B cell (primary cell): ENCODE measurements around the gene COL28A1. TPM values are rescaled to one million over a fixed set of nuclear protein-coding genes. Genes with fewer than 3 reads are reported as not detected.
"Not testable (repeated sequence)": the region's sequence is repeated elsewhere in the genome, so short reads cannot be mapped to it uniquely, and the experiment has no call there.

Source experiments
- ATAC-seq: fragments of 200-7000 bp; cut with Tn5 transposase; one replicate; pipeline ENCODE4 v1.10.0; 2021; ENCODE audit warnings: low read depth, mild to moderate bottlenecking, moderate number of reproducible peaks, moderate library complexity
- CTCF ChIA-PET: fragments of 350-600 bp; sonication (Branson Sonifier 250); formaldehyde crosslinking; loops from one replicate; lab custom pipeline; 2021; ENCODE audit warnings: antibody characterized with exemption, inconsistent platforms; lab: Charles Lee
- POLR2A ChIA-PET: fragments of 350-600 bp; sonication (Branson Sonifier 250); formaldehyde crosslinking; loops from one replicate; lab custom pipeline; 2021; ENCODE audit warnings: antibody characterized with exemption; lab: Charles Lee
- DNase-seq: peaks from one replicate; pipeline ENCODE4 v3.0.0; 2013
- H2AFZ ChIP-seq: 2 replicates; pipeline ENCODE4 v1.6.1; 2012; ENCODE audit warnings: mild to moderate bottlenecking, low read depth, low read length; ENCODE audit not compliant: insufficient read depth, poor library complexity, severe bottlenecking
- H3K27ac ChIP-seq, 2 donors: 1 replicate in 1 of 2; 2 replicates in 1 of 2; pipeline ENCODE4 v1.5.1; 2012 to 2013; ENCODE audit warnings: low read length in 2 of 2, mild to moderate bottlenecking in 2 of 2, moderate library complexity in 1 of 2
- H3K27me3 ChIP-seq, 4 experiments: fragments of 200-600 bp in 1 of 4; sonication (generic) in 1 of 4; replicated peaks in 1 of 4; 1 replicate in 2 of 4; 2 replicates in 2 of 4; pipeline versions ENCODE4 v1.6.1 to v1.7.0; 2013 to 2016; ENCODE audit warnings: low read length in 3 of 4, mild to moderate bottlenecking in 2 of 4, mixed read lengths in 1 of 4, moderate library complexity in 1 of 4; ENCODE audit not compliant: insufficient read depth in 4 of 4, control insufficient read depth in 3 of 4; ENCODE audit errors: control extremely low read depth in 1 of 4
- H3K36me3 ChIP-seq, 2 experiments: replicated peaks in 1 of 2; 1 replicate in 1 of 2; 2 replicates in 1 of 2; pipeline versions ENCODE4 v1.6.1 to v1.7.1; 2013; ENCODE audit warnings: low read length in 1 of 2; ENCODE audit not compliant: insufficient read depth in 2 of 2, control insufficient read depth in 1 of 2; ENCODE audit errors: control extremely low read depth in 1 of 2, extremely low read depth in 1 of 2
- H3K4me1 ChIP-seq, 2 donors: fragments of 200-600 bp in 1 of 2; sonication (generic) in 1 of 2; 1 replicate in 1 of 2; 2 replicates in 1 of 2; pipeline versions ENCODE4 v1.5.1 to v1.6.1; 2013 to 2017; ENCODE audit warnings: low read length in 2 of 2; ENCODE audit not compliant: control insufficient read depth in 2 of 2, insufficient read depth in 2 of 2
- H3K4me2 ChIP-seq: replicated peaks from 2 replicates; pipeline ENCODE3; 2012; ENCODE audit warnings: mild to moderate bottlenecking, low read depth, low read length; ENCODE audit not compliant: poor library complexity, severe bottlenecking
- H3K4me3 ChIP-seq, 5 experiments: fragments of 200-600 bp in 1 of 5; sonication (generic) in 1 of 5; 1 replicate in 3 of 5; 2 replicates in 2 of 5; pipeline versions ENCODE4 v1.5.1 to v1.7.0; 2011 to 2016; ENCODE audit warnings: low read length in 4 of 5, mild to moderate bottlenecking in 4 of 5, low read depth in 2 of 5, control low read depth in 1 of 5, moderate library complexity in 1 of 5; ENCODE audit not compliant: insufficient read depth in 1 of 5; ENCODE audit errors: control extremely low read depth in 1 of 5, extremely low read depth in 1 of 5
- H3K79me2 ChIP-seq: fragments of 200-600 bp; sonication (generic); one replicate; pipeline ENCODE4 v1.6.0; 2016; ENCODE audit warnings: low read length; ENCODE audit not compliant: control insufficient read depth, insufficient read depth
- H3K9ac ChIP-seq: fragments of 200-600 bp; sonication (generic); 2 replicates; pipeline ENCODE4 v1.6.1; 2017; ENCODE audit warnings: mild to moderate bottlenecking, low read length, moderate library complexity
- H3K9me3 ChIP-seq, 3 donors: one replicate each; pipeline versions ENCODE4 v1.6.1 to v1.7.1; 2013; ENCODE audit warnings: low read length in 2 of 3; ENCODE audit not compliant: control insufficient read depth in 2 of 3, insufficient read depth in 1 of 3; ENCODE audit errors: control extremely low read depth in 1 of 3
- H4K20me1 ChIP-seq: 2 replicates; pipeline ENCODE4 v1.6.0; 2012; ENCODE audit warnings: mild to moderate bottlenecking, low read length; ENCODE audit not compliant: insufficient read depth, control insufficient read depth, poor library complexity, severe bottlenecking
- H3K27ac Mint-ChIP-seq: one replicate; pipeline ENCODE4 v1.8.0; 2021; ENCODE audit warnings: mixed read lengths
- H3K27me3 Mint-ChIP-seq: one replicate; pipeline ENCODE4 v1.8.0; 2021; ENCODE audit warnings: mixed read lengths
- H3K4me1 Mint-ChIP-seq: one replicate; pipeline ENCODE4 v1.8.0; 2021; ENCODE audit warnings: mixed read lengths
- H3K4me3 Mint-ChIP-seq: one replicate; pipeline ENCODE4 v1.8.0; 2021; ENCODE audit warnings: mixed read lengths
- H3K9me3 Mint-ChIP-seq: one replicate; pipeline ENCODE4 v1.8.0; 2022; ENCODE audit warnings: mixed read lengths; ENCODE audit not compliant: insufficient read depth
- CTCF ChIP-seq: fragments of 200-600 bp; IDR thresholded peaks from one replicate; pipeline ENCODE4 v1.8.0; 2022; ENCODE audit warnings: antibody characterized with exemption, mild to moderate bottlenecking
- EZH2 ChIP-seq: IDR thresholded peaks from 2 replicates; pipeline ENCODE4 v1.6.1; 2012; ENCODE audit warnings: borderline replicate concordance, low read depth, mild to moderate bottlenecking, moderate library complexity, low read length; ENCODE audit not compliant: insufficient read depth, poor library complexity, severe bottlenecking
- WGBS: methylation state at CpG from one replicate; pipeline ENCODE4 v1.1.5; 2013; ENCODE audit warnings: missing lambda C conversion rate; ENCODE audit not compliant: insufficient coverage; 5-methylcytosine and 5-hydroxymethylcytosine counted together
- intact Hi-C: fragments of 100-400 bp; cut with micrococcal nuclease; formaldehyde crosslinking; loops from one replicate; pipeline ENCODE4 v1.10.0; 2022
- polyA plus RNA-seq: library from polyadenylated mRNA; depleted of rRNA; stranded (reverse); fragments of >200 nt; gene quantifications from 2 replicates; pipeline ENCODE4 v1.2.3, GENCODE V29; 2012
- total RNA-seq, 2 donors: library from RNA; stranded (reverse); fragments of 120-200 nt in 1 of 2; gene quantifications; 1 replicate in 1 of 2; 2 replicates in 1 of 2; pipeline versions ENCODE4 v1.2.3 to v1.2.4, GENCODE V29; 2013 to 2022

The COL28A1 gene
- total and polyA plus RNA-seq, 2 donors (not counting 1 experiment from before 2014, with no cell fraction given): 0.18 to 0.67 TPM

- 90% methylated on average over 2 of the region's 3 CpGs for WGBS
- no peak overlapping the region for H3K4me3 ChIP-seq
- Mint-ChIP-seq H3K27me3 (no peaks in the 10 kb centered on the region), H3K4me3 (no peak overlapping the region), H3K4me1 (peaks cover 3% of the 10 kb centered on the region), H3K27ac (no peak overlapping the region), H3K9me3 (peaks cover 11% of the 10 kb centered on the region)
- ChIA-PET POLR2A (no interaction called here), CTCF (no interaction called here)
- ATAC-seq: no peak
- H3K4me2 ChIP-seq: no peak overlapping the region
- DNase-seq: no peak
- peaks cover 21% of the 10 kb centered on the region for H3K79me2 ChIP-seq
- no peaks in the 10 kb centered on the region for H3K36me3 ChIP-seq
- H3K27ac ChIP-seq: no peak overlapping the region
- H2AFZ ChIP-seq: no peak overlapping the region
- no peaks in the 10 kb centered on the region for H4K20me1 ChIP-seq
- H3K9me3 ChIP-seq: peaks cover 0 to 4% (median 0%) of the 10 kb centered on the region in 3 donors
- TF ChIP-seq CTCF (no peak), EZH2 (no peak)
- H3K27me3 ChIP-seq: no peaks in the 10 kb centered on the region
- no peak overlapping the region for H3K9ac ChIP-seq
- intact Hi-C loops: no loop called here
- peaks cover 9 to 12% of the 10 kb centered on the region in 2 donors for H3K4me1 ChIP-seq
Measured at GRCh38 chr7:7562736-7563135, 27.1 kb upstream of the COL28A1 start.

- H3K4me3 ChIP-seq, DNase-seq, H3K9ac ChIP-seq, CTCF ChIA-PET, H3K9me3 ChIP-seq, intact Hi-C loops, H3K4me1 Mint-ChIP-seq, H3K4me2 ChIP-seq, POLR2A ChIA-PET, H3K4me1 ChIP-seq, H3K4me3 Mint-ChIP-seq, H3K27ac ChIP-seq, H2AFZ ChIP-seq, H4K20me1 ChIP-seq, H3K27ac Mint-ChIP-seq, H3K36me3 ChIP-seq, H3K27me3 Mint-ChIP-seq, H3K27me3 ChIP-seq, ATAC-seq: not testable (repeated sequence)
- peaks cover 11% of the 10 kb centered on the region for H3K9me3 Mint-ChIP-seq
- peaks cover 12% of the 10 kb centered on the region for H3K79me2 ChIP-seq
- WGBS: no CpG with 5 or more reads among the region's 5 CpGs
Measured at GRCh38 chr7:7561591-7561990, 25.9 kb upstream of the COL28A1 start.
